ENCODE results near the gene SLC34A3. TPM values are rescaled to one million over a fixed set of nuclear protein-coding genes. Genes with fewer than 3 reads are reported as not detected.

Gene SLC34A3
- total and polyA plus RNA-seq, 2 of the 8 experiments (the other 6 are each of a cell fraction or from before 2014, with no cell fraction given): 0.08 TPM; not detected in 1

GRCh38 chr9:137270929-137271695 is 40.4 kb downstream of the SLC34A3 start (continued):
- no peak for TF ChIP-seq SP4 (IDR thresholded peaks at IDR 0.05; ENCODE audit: low read length)

Measured in H1 (cell line).